Coronary artery (tissue), 2 donors: Measurements from ENCODE around the gene FBXO44.
A peak's percentile ranks its signal among the peaks of the same experiment; 100 is the strongest.

Experiments
- DNase-seq: peaks from one replicate; pipeline ENCODE4 v3.0.0-alpha.2; 2017; ENCODE audit warnings: low spot score
- H3K27ac ChIP-seq, 2 donors: fragments of 200-600 bp; sonication (generic); one replicate each; pipeline ENCODE4 v1.5.1; 2016 to 2019
- H3K4me3 ChIP-seq: fragments of 200-600 bp; sonication (generic); 2 replicates; pipeline ENCODE4 v1.5.1; 2016; ENCODE audit warnings: mild to moderate bottlenecking, moderate library complexity
- TF ChIP-seq, protein P1 (sequence below): fragments of 200-600 bp; sonication (generic); IDR thresholded peaks from one replicate; pipeline ENCODE4 v1.5.1; 2019; ENCODE audit warnings: antibody characterized with exemption

Gene FBXO44

DNA sequence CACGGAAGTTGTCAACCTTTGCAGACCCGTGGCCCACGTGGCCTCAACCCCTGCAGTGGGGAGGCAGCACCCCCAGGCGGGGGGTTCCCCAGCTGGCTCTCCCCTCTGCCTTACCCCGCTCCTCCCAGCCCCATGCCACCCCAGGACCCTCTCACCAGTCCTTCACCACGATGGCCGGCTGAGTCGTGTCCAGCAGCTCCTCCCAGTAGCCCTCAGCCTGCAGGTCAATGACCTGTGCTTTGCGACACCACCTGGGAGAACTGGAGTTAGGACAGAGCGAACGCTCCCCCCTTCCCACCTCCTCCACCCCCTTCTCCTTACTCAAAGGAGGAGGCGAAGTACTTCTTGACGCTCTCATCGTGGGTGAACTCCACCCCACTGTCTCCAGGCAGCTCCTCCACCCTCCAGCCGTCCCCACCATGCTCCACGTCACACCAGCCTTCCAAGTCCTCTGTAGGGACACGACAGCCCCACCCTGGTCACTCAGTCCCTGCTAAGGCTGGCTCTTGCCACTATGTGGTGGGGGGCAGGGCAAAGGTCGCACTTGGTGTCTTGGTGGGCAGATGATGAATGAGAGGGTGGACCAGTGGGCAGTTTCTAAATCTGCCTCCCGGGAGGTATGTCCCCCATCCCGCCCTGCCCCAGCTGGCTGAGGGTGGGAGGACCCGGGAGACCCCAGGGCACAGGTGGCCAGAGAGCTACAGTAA, 4.9 kb upstream of the FBXO44 start:
- no peak overlapping the region for H3K27ac ChIP-seq
- TF ChIP-seq, protein P1, sequence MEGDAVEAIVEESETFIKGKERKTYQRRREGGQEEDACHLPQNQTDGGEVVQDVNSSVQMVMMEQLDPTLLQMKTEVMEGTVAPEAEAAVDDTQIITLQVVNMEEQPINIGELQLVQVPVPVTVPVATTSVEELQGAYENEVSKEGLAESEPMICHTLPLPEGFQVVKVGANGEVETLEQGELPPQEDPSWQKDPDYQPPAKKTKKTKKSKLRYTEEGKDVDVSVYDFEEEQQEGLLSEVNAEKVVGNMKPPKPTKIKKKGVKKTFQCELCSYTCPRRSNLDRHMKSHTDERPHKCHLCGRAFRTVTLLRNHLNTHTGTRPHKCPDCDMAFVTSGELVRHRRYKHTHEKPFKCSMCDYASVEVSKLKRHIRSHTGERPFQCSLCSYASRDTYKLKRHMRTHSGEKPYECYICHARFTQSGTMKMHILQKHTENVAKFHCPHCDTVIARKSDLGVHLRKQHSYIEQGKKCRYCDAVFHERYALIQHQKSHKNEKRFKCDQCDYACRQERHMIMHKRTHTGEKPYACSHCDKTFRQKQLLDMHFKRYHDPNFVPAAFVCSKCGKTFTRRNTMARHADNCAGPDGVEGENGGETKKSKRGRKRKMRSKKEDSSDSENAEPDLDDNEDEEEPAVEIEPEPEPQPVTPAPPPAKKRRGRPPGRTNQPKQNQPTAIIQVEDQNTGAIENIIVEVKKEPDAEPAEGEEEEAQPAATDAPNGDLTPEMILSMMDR, result no peak
- DNase-seq, result no peak
- H3K4me3 ChIP-seq, result peak overlapping the region; percentile 60

DNA sequence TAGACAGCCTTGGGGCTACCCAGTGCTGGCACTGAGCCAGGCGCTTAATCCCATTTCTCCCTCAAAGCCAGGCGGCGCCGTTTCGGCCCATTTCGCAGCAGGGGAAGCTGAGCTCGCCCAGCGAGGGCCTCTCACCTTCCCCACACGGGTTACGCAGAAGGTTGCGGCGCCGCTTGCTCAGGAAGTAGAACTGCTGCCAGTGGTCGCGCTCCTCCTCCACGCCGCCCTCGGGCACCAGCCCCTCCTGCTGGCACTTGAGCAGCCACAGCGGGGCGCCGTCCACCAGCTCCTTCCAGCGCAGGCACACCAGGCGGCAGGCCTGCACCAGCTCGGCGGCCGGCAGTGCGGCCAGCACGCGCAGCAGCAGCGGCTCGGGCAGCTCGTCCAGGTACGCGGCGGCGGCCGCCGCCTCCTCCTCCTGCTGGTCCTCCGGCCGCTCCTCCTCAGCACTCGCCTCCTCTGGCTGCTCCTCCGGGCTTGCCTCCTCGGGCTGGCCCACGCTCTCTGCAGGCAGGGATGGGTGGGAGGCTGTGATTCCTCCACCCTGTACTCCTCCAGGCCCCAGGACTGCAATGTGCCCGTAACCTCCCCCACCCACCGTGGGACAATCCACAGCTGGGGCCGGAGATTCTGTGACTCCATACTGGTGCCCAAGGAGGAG, 4.2 kb upstream of the FBXO44 start:
- H3K4me3 ChIP-seq, result peak overlapping the region; percentile 60
- H3K27ac ChIP-seq, result no peak overlapping the region
- no peak for DNase-seq
- TF ChIP-seq, protein P1, result peak; percentile 69

DNA sequence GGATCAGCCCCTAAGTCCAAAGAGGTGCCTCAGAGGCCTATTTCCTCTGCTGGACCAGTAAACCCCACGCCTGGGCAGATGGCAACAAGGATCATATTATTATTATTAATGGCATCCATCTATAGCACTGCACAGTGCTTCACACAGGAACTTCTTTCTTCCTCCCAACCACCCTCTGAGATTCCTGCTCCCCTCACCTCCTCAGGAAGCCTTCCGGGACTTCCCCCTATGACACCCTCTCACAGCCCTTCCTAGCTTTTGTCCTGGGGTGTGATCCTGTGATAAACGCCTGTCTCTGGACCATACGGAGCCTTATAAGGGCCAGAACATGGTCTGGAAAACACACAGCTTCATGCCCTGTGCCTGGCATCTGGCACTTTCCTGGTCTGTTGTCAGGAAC, 3.7 kb upstream of the FBXO44 start:
- DNase-seq, result no peak
- TF ChIP-seq, protein P1, result no peak
- Histone ChIP-seq H3K4me3 (no peak overlapping the region), H3K27ac (no peak overlapping the region)

DNA sequence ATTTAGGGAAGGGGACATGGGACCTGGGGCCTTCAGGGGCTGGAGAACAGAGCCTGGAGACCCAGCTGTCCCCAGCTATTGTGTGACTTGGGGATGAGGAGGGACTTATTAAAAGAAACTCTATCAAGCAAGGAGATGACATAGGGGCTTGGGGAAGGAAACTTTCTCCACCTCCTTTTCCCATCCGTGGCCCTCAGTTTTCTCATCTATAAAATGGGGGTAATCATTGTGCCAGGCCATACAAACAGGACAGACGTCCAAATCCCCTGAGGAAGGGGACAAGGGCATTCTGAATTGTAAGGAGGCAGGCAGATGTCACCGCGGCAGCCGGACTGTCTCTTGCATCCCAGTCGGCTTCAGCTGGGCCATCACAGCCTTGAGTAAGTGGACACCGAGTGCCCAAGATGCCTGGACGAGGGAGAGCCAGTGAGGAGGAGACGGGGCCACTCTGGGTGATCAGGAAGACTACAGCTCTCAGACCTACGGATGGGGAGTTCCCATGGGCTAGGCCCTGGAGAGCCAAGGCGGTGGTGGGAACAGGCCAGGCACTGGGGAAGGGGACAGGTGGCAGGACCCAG, 2.4 kb upstream of the FBXO44 start:
- TF ChIP-seq, protein P1, result no peak
- Histone ChIP-seq H3K4me3 (no peak overlapping the region), H3K27ac (no peak overlapping the region)
- no peak for DNase-seq

DNA sequence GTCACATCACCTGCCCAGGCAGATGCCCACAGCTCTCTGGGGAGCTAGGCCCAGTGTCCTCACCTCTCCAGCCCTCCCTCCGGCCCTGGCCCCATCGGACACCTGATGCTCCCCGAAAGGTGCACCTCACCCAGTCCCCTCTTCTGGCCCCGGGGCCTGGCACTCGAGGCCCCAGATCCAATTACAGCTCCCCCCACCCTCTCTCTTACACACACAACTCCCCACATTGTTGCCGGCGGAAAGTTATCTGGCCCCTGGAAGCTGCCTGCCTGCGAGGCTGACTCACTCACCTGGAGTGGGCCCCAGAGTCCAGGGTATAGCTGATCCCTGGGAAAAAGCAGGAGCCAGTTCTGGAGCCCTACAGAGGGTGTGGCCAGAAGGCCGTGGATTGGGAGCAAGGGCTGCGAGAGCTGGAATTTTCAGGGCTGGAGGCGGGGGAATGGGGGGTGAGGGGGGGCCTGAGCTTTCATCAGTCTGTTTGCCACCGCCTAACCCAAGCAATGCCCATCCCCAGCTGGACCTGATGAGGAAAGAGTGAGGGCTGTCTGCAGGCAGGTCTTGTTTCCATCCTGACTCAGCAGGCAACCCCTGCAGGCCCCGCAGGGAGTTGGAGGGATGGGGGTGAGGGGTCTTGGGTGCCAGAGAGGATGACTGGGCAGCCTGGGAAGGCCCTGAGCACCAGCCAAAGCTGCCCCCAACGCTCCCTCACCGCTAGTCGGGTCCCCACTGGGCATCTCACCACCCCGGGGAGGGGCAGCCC, 1.4 kb upstream of the FBXO44 start:
- no peak for DNase-seq
- TF ChIP-seq, protein P1, result no peak
- peak overlapping the region; percentile 91 for H3K4me3 ChIP-seq
- peak overlapping the region in 1 of 2 donors; percentile 11 for H3K27ac ChIP-seq

DNA sequence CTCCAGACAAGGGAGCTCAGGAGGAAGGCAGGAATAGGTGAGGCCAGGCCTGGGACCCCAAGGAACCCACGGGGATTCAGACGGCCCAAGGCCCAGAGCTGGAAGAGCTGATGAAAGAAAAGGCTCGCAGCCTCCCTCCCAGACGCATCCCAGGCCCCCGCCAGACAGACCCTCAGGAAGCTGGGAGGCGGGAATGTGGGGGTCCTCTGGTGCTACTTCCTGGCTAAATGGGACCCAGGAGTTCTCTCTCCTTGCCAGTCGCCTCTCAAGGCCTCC, 878 bp upstream of the FBXO44 start:
- TF ChIP-seq, protein P1, result no peak
- no peak for DNase-seq
- peak overlapping the region in 1 of 2 donors; percentile 75 for H3K27ac ChIP-seq
- H3K4me3 ChIP-seq, result peak overlapping the region; percentile 91
